Stomach (tissue), 4 donors: ENCODE data around the gene SELENOW.

Source experiments
- POLR2A ChIP-seq, 4 donors: fragments of 450-650 bp; IDR thresholded peaks; one replicate each; pipeline ENCODE4 v1.6.1; 2016; ENCODE audit warnings: antibody characterized with exemption in 4 of 4, control low read depth in 2 of 4, mild to moderate bottlenecking in 1 of 4, moderate library complexity in 1 of 4
- TF ChIP-seq, protein P1 (sequence below), 7 experiments: fragments of 450-650 bp in 4 of 7; fragments of 200-600 bp in 3 of 7; sonication (generic) in 3 of 7; IDR thresholded peaks; one replicate each; pipeline ENCODE4 v1.5.1; 2016 to 2019; ENCODE audit warnings: antibody characterized with exemption in 7 of 7, control low read depth in 2 of 7, mild to moderate bottlenecking in 1 of 7

DNA sequence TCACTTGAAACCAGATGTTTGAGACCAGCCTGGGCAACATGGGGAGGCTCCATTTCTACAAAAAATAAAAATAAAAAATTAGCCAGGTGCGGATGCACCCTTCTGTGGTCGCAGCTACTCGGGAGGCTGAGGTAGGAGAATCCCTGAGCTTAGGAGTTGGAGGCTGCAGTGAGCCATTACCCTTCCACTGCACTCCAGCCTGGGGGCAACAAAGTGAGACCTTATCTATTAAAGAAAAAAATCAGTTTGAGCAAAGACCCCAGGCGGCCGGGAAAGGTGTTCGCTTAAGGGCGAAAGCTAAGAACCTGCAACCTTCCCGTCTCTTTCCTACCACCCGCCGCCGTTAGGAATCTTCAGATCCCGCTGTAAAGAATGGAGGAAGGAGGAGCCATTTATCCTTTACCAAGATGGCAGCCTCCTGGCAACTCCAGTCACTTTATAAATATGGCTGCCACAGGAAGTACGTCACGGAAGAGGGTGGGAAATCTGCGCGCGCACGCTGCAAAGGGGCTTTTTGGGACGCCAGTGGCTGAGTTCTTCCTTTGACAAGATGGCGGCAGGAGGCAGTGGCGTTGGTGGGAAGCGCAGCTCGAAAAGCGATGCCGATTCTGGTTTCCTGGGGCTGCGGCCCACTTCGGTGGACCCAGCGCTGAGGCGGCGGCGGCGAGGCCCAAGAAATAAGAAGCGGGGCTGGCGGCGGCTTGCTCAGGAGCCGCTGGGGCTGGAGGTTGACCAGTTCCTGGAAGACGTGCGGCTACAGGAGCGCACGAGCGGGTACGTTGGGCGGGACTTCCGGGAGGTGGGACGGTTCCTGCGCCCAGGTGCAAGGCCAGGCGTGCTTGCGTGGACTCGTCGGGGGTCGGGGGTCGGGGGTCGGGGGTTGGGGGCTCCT is 33.2 kb upstream of the SELENOW start, which contains the start of gene NOP53:
- TF ChIP-seq, protein P1, sequence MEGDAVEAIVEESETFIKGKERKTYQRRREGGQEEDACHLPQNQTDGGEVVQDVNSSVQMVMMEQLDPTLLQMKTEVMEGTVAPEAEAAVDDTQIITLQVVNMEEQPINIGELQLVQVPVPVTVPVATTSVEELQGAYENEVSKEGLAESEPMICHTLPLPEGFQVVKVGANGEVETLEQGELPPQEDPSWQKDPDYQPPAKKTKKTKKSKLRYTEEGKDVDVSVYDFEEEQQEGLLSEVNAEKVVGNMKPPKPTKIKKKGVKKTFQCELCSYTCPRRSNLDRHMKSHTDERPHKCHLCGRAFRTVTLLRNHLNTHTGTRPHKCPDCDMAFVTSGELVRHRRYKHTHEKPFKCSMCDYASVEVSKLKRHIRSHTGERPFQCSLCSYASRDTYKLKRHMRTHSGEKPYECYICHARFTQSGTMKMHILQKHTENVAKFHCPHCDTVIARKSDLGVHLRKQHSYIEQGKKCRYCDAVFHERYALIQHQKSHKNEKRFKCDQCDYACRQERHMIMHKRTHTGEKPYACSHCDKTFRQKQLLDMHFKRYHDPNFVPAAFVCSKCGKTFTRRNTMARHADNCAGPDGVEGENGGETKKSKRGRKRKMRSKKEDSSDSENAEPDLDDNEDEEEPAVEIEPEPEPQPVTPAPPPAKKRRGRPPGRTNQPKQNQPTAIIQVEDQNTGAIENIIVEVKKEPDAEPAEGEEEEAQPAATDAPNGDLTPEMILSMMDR (IDR thresholded peaks at IDR 0.05), result peak in 1 of 7 experiments; percentile 39
- TF ChIP-seq POLR2A (IDR thresholded peaks at IDR 0.05), result peak in 2 of 4 donors; percentile 61 to 79
